H1 (cell line): Measurements from ENCODE around the gene FRMD4A. TPM values are rescaled to one million over a fixed set of nuclear protein-coding genes. Genes with fewer than 3 reads are reported as not detected.

Experiments
- CTCF ChIA-PET: fragments of 300-600 bp; sonication (Branson Sonifier 250); formaldehyde crosslinking; loops from one replicate; lab custom pipeline; 2021; ENCODE audit not compliant: partially characterized antibody; lab: Charles Lee
- POLR2A ChIA-PET: fragments of 300-600 bp; sonication (Branson Sonifier 250); formaldehyde crosslinking; loops from one replicate; lab custom pipeline; 2021; ENCODE audit warnings: inconsistent platforms; ENCODE audit not compliant: partially characterized antibody; lab: Charles Lee
- DNase-seq, 2 experiments: peaks; one replicate each; pipeline versions ENCODE4 v3.0.0 to v3.0.0-alpha.2; 2010 to 2022; ENCODE audit warnings: low spot score in 2 of 2, low read depth in 1 of 2, mixed read lengths in 1 of 2
- FAIRE-seq: peaks from 2 replicates; lab custom pipeline; 2011; peaks lifted over from hg19 to GRCh38; lab: Jason Lieb, UNC
- H2AFZ ChIP-seq: 2 replicates; pipeline ENCODE4 v1.8.1; 2012; ENCODE audit warnings: low read length, inconsistent platforms
- H2AK5ac ChIP-seq: 2 replicates; pipeline ENCODE4 v1.6.1; 2013; ENCODE audit warnings: low read depth, low read length
- H2BK120ac ChIP-seq: replicated peaks from 2 replicates; pipeline ENCODE3; 2013; ENCODE audit warnings: low read depth, low read length, inconsistent platforms
- H2BK12ac ChIP-seq: 2 replicates; pipeline ENCODE4 v1.6.1; 2013; ENCODE audit warnings: low read depth, low read length
- H2BK15ac ChIP-seq: 2 replicates; pipeline ENCODE4 v1.6.1; 2013; ENCODE audit warnings: low read length
- H2BK20ac ChIP-seq: 2 replicates; pipeline ENCODE4 v1.6.1; 2013; ENCODE audit warnings: low read length
- H2BK5ac ChIP-seq: 2 replicates; pipeline ENCODE4 v1.6.1; 2013; ENCODE audit warnings: low read depth, low read length
- H3K14ac ChIP-seq: 2 replicates; pipeline ENCODE4 v1.6.1; 2013; ENCODE audit warnings: inconsistent platforms; ENCODE audit not compliant: insufficient read length
- H3K18ac ChIP-seq: 2 replicates; pipeline ENCODE4 v1.6.1; 2013; ENCODE audit warnings: low read length; ENCODE audit errors: extremely low read depth
- H3K23ac ChIP-seq: 2 replicates; pipeline ENCODE4 v1.6.1; 2013; ENCODE audit warnings: inconsistent platforms; ENCODE audit not compliant: insufficient read length
- H3K23me2 ChIP-seq: 2 replicates; pipeline ENCODE4 v1.6.1; 2013; ENCODE audit warnings: low read depth, low read length
- H3K27ac ChIP-seq: 2 replicates; pipeline ENCODE4 v1.6.1; 2011; ENCODE audit warnings: low read depth, low read length, inconsistent platforms
- H3K27me3 ChIP-seq, 4 experiments: replicated peaks in 1 of 4; 1 replicate in 1 of 4; 2 replicates in 3 of 4; pipeline versions ENCODE4 v1.6.1 to v1.8.1; 2011 to 2013; ENCODE audit warnings: low read length in 3 of 4, mild to moderate bottlenecking in 3 of 4, inconsistent platforms in 2 of 4, mixed read lengths in 2 of 4, moderate library complexity in 1 of 4; ENCODE audit not compliant: control insufficient read depth in 3 of 4, insufficient read depth in 3 of 4; ENCODE audit errors: extremely low read depth in 1 of 4
- H3K36me3 ChIP-seq, 4 experiments: 2 replicates each; pipeline versions ENCODE4 v1.6.1 to v1.8.1; 2011 to 2013; ENCODE audit warnings: mild to moderate bottlenecking in 4 of 4, low read length in 3 of 4, moderate library complexity in 2 of 4, control low read depth in 1 of 4, inconsistent platforms in 1 of 4; ENCODE audit not compliant: insufficient read depth in 4 of 4, control insufficient read depth in 2 of 4
- H3K4ac ChIP-seq: replicated peaks from 2 replicates; pipeline ENCODE3; 2013; ENCODE audit warnings: low read length, low read depth, mixed read lengths, inconsistent platforms; ENCODE audit not compliant: insufficient read length
- H3K4me1 ChIP-seq, 4 experiments: replicated peaks in 1 of 4; 1 replicate in 1 of 4; 2 replicates in 3 of 4; pipeline versions ENCODE4 v1.6.1 to v1.8.1; 2011 to 2013; ENCODE audit warnings: low read length in 3 of 4, inconsistent platforms in 2 of 4, mixed read lengths in 1 of 4; ENCODE audit not compliant: insufficient read depth in 4 of 4, control insufficient read depth in 3 of 4
- H3K4me2 ChIP-seq, 2 experiments: 2 replicates each; pipeline versions ENCODE4 v1.6.1 to v1.8.1; 2011 to 2013; ENCODE audit warnings: low read depth in 2 of 2, low read length in 2 of 2, control low read depth in 1 of 2, inconsistent platforms in 1 of 2, mild to moderate bottlenecking in 1 of 2; ENCODE audit not compliant: insufficient read depth in 1 of 2
- H3K4me3 ChIP-seq, 4 experiments: fragments of 200-600, 300-600 bp in 1 of 4; sonication (generic), shearing (Covaris generic), sonication (Bioruptor Twin) in 1 of 4; 2 replicates each; pipeline versions ENCODE4 v1.5.1 to v1.8.1; 2011 to 2016; ENCODE audit warnings: low read length in 4 of 4, low read depth in 3 of 4, control low read depth in 2 of 4, inconsistent platforms in 2 of 4, mild to moderate bottlenecking in 2 of 4, mixed read lengths in 1 of 4, moderate library complexity in 1 of 4; ENCODE audit not compliant: insufficient read depth in 2 of 4; ENCODE audit errors: extremely low read depth in 1 of 4
- H3K56ac ChIP-seq: replicated peaks from 2 replicates; pipeline ENCODE3; 2013; ENCODE audit warnings: low read depth, mild to moderate bottlenecking, mixed read lengths, low read length, inconsistent platforms; ENCODE audit not compliant: insufficient read length
- H3K79me1 ChIP-seq: 2 replicates; pipeline ENCODE4 v1.6.1; 2013; ENCODE audit warnings: low read depth, low read length, control low read depth
- H3K79me2 ChIP-seq, 2 experiments: 2 replicates each; pipeline versions ENCODE4 v1.6.1 to v1.8.1; 2012 to 2013; ENCODE audit warnings: low read length in 2 of 2, mild to moderate bottlenecking in 2 of 2, inconsistent platforms in 1 of 2; ENCODE audit not compliant: insufficient read depth in 2 of 2, control insufficient read depth in 1 of 2
- H3K9ac ChIP-seq, 4 experiments: replicated peaks in 1 of 4; 1 replicate in 1 of 4; 2 replicates in 3 of 4; pipeline versions ENCODE4 v1.6.1 to v1.8.1; 2011 to 2013; ENCODE audit warnings: low read depth in 3 of 4, low read length in 3 of 4, control low read depth in 2 of 4, mild to moderate bottlenecking in 2 of 4, moderate library complexity in 2 of 4, inconsistent platforms in 1 of 4; ENCODE audit errors: extremely low read depth in 1 of 4
- H3K9me3 ChIP-seq, 2 experiments: 2 replicates each; pipeline versions ENCODE4 v1.6.1 to v1.8.1; 2012 to 2013; ENCODE audit warnings: mild to moderate bottlenecking in 2 of 2, moderate library complexity in 2 of 2, control low read depth in 1 of 2, inconsistent platforms in 1 of 2, low read depth in 1 of 2, low read length in 1 of 2, mixed read lengths in 1 of 2; ENCODE audit not compliant: insufficient read depth in 2 of 2
- H4K20me1 ChIP-seq, 2 experiments: replicated peaks in 1 of 2; 2 replicates each; pipeline versions ENCODE3 to v1.8.1; 2011 to 2013; ENCODE audit warnings: inconsistent platforms in 2 of 2, low read length in 2 of 2, mild to moderate bottlenecking in 1 of 2; ENCODE audit not compliant: insufficient read depth in 2 of 2, control insufficient read depth in 1 of 2
- H4K5ac ChIP-seq: 2 replicates; pipeline ENCODE4 v1.6.1; 2013; ENCODE audit warnings: low read length, low read depth, mixed read lengths, inconsistent platforms; ENCODE audit not compliant: insufficient read length
- H4K8ac ChIP-seq: 2 replicates; pipeline ENCODE4 v1.8.0; 2013; ENCODE audit warnings: mild to moderate bottlenecking, moderate library complexity, low read length, inconsistent platforms; ENCODE audit not compliant: insufficient read depth; ENCODE audit errors: extremely low read depth
- H4K91ac ChIP-seq: replicated peaks from 2 replicates; pipeline ENCODE3; 2013; ENCODE audit warnings: low read length, mixed read lengths, inconsistent platforms; ENCODE audit not compliant: insufficient read length
- CBX5 ChIP-seq: fragments of 300-800, 300-1000 bp; sonication (generic); IDR thresholded peaks from 2 replicates; pipeline ENCODE4 v1.7.1; 2016; ENCODE audit warnings: antibody characterized with exemption, low read length, low read depth
- EGR1 ChIP-seq: IDR thresholded peaks from 2 replicates; pipeline ENCODE4 v1.6.1; 2011; ENCODE audit warnings: low read depth, low read length, borderline replicate concordance
- GABPA ChIP-seq: IDR thresholded peaks from 2 replicates; pipeline ENCODE4 v1.6.1; 2011; ENCODE audit warnings: mild to moderate bottlenecking, low read length, moderate library complexity, borderline replicate concordance; ENCODE audit not compliant: insufficient read depth
- HDAC2 ChIP-seq, 2 experiments: fragments of 300-600 bp in 1 of 2; sonication (generic) in 1 of 2; IDR thresholded peaks; 2 replicates each; pipeline ENCODE4 v1.6.1; 2011 to 2012; ENCODE audit warnings: low read depth in 2 of 2, low read length in 2 of 2, mild to moderate bottlenecking in 2 of 2, moderate library complexity in 2 of 2, borderline replicate concordance in 1 of 2, inconsistent platforms in 1 of 2
- JUND ChIP-seq: IDR thresholded peaks from 2 replicates; pipeline ENCODE4 v1.6.1; 2011; ENCODE audit warnings: mild to moderate bottlenecking, improper control_type of control experiment, low read length
- KDM4A ChIP-seq: IDR thresholded peaks from one replicate; pipeline ENCODE4 v1.7.1; 2012; ENCODE audit warnings: low read depth, mild to moderate bottlenecking, moderate library complexity, low read length, inconsistent platforms; ENCODE audit not compliant: severe bottlenecking
- PHF8 ChIP-seq: fragments of 200-600 bp; sonication (generic); conservative IDR thresholded peaks from 2 replicates; pipeline ENCODE4 v1.7.1; 2012; ENCODE audit warnings: low read depth, mild to moderate bottlenecking, inconsistent platforms, low read length, moderate library complexity
- RAD21 ChIP-seq, 2 experiments: IDR thresholded peaks in 1 of 2; conservative IDR thresholded peaks in 1 of 2; 2 replicates each; pipeline ENCODE4 v1.6.1; 2011; ENCODE audit warnings: low read depth in 2 of 2, low read length in 2 of 2, improper control_type of control experiment in 1 of 2, inconsistent platforms in 1 of 2, mild to moderate bottlenecking in 1 of 2, moderate library complexity in 1 of 2
- TCF12 ChIP-seq: IDR thresholded peaks from 2 replicates; pipeline ENCODE4 v1.6.1; 2011; ENCODE audit warnings: low read depth, mild to moderate bottlenecking, low read length
- whole genome bisulfite sequencing, 2 experiments: shearing (Covaris generic) in 1 of 2; methylation state at CpG; one replicate each; pipeline versions ENCODE4 v1.1.6 to v1.1.7; 2013 to 2015; ENCODE audit warnings: low lambda C conversion rate in 2 of 2, mixed read lengths in 2 of 2, inconsistent platforms in 1 of 2, low coverage in 1 of 2, missing lambda C conversion rate in 1 of 2; ENCODE audit not compliant: insufficient replicate concordance in 2 of 2, insufficient coverage in 1 of 2, insufficient read length in 1 of 2; ENCODE audit errors: extremely low coverage in 1 of 2, missing lambda C conversion rate in 1 of 2; 5-methylcytosine and 5-hydroxymethylcytosine counted together
- polyA plus RNA-seq, 7 experiments: library from polyadenylated mRNA; depleted of rRNA in 3 of 7; stranded (reverse) in 5 of 7; unstranded in 2 of 7; fragments of >200 nt in 5 of 7; fragments of 200-250 nt in 2 of 7; gene quantifications; 1 replicate in 5 of 7; 2 replicates in 1 of 7; 4 replicates in 1 of 7; pipeline versions ENCODE4 v1.2.1 to v1.2.3, GENCODE V29; 2011 to 2013; ENCODE audit warnings: missing spikeins in 2 of 7, mixed read lengths in 2 of 7
- total RNA-seq: library from RNA; stranded (reverse); fragmentation: NEBNext Ultra II Directional; extraction: Animal tissue kit (Norgen Biotek cat#: 25700); gene quantifications from 2 replicates; pipeline ENCODE4 v1.2.1, GENCODE V29; 2021

The FRMD4A gene
- total and polyA plus RNA-seq, 2 of the 8 experiments (the other 6 are each of a cell fraction or from before 2014, with no cell fraction given), result 38.6 to 39.6 TPM

DNA sequence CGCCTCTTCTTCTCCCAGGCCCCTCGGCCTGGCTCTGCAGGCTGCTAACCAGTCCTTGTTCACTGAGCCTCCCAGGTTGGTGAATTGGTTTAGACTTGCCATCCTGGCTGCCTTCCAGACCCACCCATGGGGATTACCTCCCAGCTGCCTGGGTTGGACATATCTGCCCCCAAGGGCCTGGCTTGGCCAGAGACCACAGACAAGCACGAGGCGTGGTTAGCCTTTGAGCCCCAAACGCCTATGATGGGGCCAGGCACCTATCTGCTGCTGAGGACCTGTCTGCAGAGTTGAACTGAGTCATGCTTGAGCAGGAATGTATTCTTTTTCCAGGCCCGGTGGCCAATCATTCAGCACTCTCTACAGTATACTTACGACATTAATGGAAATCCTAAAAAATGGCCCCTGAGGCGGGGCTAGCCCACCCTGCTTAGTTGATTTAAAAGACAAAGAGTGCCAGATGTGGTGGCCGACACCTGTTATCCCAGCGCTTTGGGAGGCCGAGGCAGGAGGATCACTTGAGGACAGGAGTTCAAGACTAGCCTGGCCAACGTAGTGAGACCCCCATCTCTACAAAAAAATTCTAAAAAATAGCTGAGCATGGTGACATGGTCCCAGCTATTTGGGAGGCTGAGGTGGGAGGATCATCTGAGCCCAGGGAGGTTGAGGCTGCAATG is 361.5 kb downstream of the FRMD4A start:
- no peak overlapping the region for H3K9ac ChIP-seq

More for the DNA sequence above, 361.5 kb downstream of the FRMD4A start:
- Histone ChIP-seq H3K4ac (no peak overlapping the region), H3K27ac (no peak overlapping the region), H2AFZ (no peak overlapping the region), H3K23ac (no peak overlapping the region), H2AK5ac (no peak overlapping the region), H2BK12ac (0 out of 2 replicates have a peak overlapping the region, but pooled peaks have one; percentile 27), H3K4me2 (no peak overlapping the region), H3K36me3 (no peaks in the 10 kb centered on the region), H3K14ac (no peak overlapping the region), H3K4me1 (peaks cover 0 to 18% (median 9%) of the 10 kb centered on the region in 4 experiments; a peak in 5 of 7 replicates), H3K4me3 (no peak overlapping the region), H4K8ac (peak overlapping the region; percentile 15; the same call in 1 of the 2 replicates), H4K91ac (no peak overlapping the region), H2BK5ac (no peak overlapping the region), H4K5ac (no peak overlapping the region), H2BK20ac (no peak overlapping the region), H4K20me1 (no peaks in the 10 kb centered on the region), H3K9me3 (no peaks in the 10 kb centered on the region), H2BK15ac (no peak overlapping the region), H3K27me3 (no peaks in the 10 kb centered on the region), H2BK120ac (no peak overlapping the region), H3K79me1 (no peaks in the 10 kb centered on the region), H3K56ac (no peak overlapping the region), H3K23me2 (no peaks in the 10 kb centered on the region; the same call in 1 of the 2 replicates), H3K18ac (no peak overlapping the region), H3K79me2 (no peaks in the 10 kb centered on the region)
- ChIA-PET CTCF (interaction anchor here (1.0 to 1.6 kb wide), 4 partner anchors 81 to 231 kb away, joined by 3 read pairs; no protein-coding TSS in a partner anchor), POLR2A (interaction anchor here (0.9 kb wide), 1 partner anchor 216 kb away, joined by 4 read pairs; no protein-coding TSS in a partner anchor)
- FAIRE-seq (no peak), DNase-seq (no peak)
- 94% methylated on average over 12 of the region's 12 CpGs; no CpG with 5 or more reads in 1 of the 2 experiments for WGBS, 2 experiments
- TF ChIP-seq GABPA (no peak), EGR1 (no peak), JUND (no peak), RAD21 (IDR thresholded peaks at IDR 0.05 in 1 of 2, conservative IDR thresholded peaks at IDR 0.05 in 1 of 2; ENCODE audit: low read depth in 2 of 2, low read length in 2 of 2) (no peak), TCF12 (0 out of 2 replicates have a peak, but pooled peaks have one; percentile 14), CBX5 (no peak), HDAC2 (IDR thresholded peaks at IDR 0.05; ENCODE audit: borderline replicate concordance in 1 of 2, low read depth in 2 of 2, low read length in 2 of 2) (no peak), KDM4A (no peak), PHF8 (no peak)
